HG03432 (cell line): ENCODE results near the gene NEDD9.
A peak's percentile ranks its signal among the peaks of the same experiment; 100 is the strongest.

Source experiments
- ATAC-seq: cut with Tn5 transposase; IDR thresholded peaks from one replicate; pipeline ENCODE4 v1.9.1; 2021; ENCODE audit warnings: mild to moderate bottlenecking, moderate library complexity; ENCODE audit not compliant: unreplicated experiment

NEDD9 gene

DNA sequence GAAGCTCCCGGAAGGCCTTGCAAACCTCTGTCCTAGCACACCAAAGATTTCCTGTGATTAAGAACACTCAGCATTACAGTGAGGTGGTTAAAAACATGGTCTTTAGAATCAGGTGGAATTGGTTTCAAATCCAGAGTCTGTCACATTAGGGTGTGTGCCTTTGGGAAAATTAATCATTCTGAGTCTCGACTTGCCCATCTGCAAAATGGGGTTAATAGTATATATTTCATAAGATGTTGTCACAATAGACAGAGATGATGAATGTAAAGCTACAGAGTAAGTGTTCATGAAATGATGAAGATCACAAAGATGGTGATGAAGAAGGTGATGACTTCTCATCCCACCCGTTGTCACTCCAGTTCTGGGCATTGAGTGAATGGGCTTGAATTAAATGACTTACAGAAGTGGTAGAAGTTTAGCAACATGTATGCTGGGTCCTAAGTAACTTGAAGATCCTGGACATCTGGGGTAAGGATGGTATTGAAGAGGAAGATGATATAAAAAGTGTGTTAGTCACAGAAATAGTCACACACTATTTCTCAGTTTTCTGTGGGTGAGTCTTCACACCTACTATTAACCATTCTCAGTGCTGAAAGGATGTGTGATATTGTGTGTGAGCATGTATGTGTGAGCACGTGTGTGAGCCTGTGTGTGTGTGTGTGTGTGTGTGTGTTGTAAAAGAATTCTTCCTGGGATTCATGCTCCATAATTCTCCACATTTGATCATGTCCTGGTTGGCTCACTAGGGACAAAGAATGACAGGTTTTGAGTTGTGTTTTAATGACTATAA lies 28.0 kb upstream of the NEDD9 start:
- ATAC-seq: no peak

DNA sequence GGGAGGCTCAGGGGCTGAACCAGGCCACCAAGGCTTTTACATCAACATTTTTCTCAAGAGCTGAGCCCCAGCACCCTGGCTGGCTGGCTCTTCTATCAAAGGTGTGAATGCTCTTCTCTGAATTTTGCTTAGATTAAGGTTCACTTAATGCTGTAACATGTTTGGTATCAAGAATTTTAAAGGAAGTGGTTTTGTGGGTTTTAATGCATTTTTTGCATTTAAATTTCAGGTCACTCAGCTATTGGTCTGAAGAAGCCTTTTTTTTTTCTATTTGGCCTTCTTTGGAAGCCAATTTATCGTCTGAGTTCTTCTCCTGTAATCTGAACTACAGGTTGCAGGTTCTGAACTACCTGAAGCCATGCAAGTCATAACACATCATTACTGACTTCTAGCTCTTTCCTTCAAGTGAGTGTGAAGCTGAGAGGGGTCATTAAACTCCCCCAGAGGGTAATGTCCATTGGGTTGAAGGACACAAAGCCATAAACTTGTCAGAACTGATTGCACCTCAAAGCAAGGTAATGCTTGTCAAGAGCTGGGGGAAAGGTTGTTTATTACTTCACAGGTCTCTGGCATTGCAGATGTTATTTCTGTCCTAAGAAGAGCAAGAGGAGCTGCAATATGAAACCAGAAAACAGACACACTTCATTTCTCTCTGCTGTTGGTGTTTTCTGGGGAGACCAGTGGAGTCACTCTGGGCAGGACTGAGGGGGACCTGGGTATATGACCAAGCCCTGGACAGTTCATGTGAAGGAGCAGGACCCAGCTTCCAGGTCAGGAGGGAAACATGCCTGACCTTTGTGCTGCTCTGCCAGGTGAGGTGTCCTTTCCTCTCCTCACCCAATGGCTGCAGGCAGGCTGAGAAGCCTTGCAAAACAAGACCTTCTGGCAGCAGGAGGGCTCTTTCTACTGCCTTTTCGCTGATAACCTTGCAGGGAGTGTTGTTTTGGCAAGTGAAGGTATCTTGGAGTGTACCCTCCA lies 26.1 kb upstream of the NEDD9 start:
- ATAC-seq: peak; percentile 67

DNA sequence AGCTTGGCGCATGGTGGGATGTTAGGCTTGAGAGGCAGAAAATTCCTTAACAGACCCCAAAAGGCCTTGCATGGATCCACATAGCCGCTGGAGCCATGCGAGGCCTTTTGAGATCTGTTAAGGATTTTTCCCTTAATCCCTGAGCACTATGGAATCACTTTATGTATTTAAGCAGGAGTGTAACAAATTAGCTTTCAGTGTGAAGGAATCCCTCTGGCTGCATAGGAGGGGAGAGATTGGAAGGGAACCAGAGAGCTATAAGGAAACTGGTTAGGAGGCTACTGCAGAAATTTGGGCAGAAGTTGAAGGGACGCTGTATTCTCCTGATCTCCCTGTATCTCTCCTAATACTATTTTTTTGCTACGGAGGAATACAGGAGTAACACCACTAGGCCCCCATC lies 23.1 kb upstream of the NEDD9 start:
- no peak for ATAC-seq

- no peak for ATAC-seq
These were observed 21.1 kb upstream of the NEDD9 start for GRCh38 chr6:11253594-11253993.

DNA sequence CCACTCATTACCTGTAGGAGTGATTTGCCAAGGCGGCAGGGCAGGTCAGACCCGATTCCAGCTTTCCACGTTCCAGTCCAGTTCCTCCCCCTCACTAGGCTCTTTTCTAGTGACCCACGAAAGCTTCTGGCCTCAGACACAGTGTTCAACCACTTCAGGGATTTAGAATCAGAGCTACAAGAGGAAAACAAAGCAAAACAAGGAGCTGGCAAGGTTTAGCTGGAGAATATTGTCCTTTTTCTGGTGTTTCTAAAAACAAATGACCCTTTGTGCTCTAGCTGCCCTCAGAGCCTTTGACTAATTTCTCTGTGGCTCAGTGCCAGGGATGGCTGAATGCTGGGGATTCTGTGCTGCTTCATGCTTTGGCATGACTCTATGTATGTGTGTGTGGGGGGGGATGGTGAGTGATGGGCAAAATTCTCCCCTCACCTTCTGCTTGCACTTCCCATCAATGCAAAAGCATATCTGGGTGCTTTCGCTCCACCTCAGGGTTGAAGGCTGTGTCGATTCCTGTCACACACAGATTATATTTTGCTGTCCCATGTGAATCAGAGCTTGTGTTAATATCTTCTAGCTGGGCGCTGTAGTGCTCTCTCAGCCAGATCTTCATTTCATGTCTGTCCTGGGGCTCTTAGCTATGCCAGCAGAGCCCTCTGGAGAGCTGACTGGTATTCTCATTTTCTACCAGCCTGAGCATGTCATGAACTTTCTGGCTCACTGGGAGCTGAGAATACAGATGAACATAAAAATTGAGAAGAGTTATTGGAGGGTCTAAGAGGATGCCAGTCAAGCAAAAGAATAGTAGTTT lies 19.3 kb upstream of the NEDD9 start:
- ATAC-seq: no peak

GRCh38 chr6:11250108-11250507 lies 17.6 kb upstream of the NEDD9 start:
- ATAC-seq: no peak

DNA sequence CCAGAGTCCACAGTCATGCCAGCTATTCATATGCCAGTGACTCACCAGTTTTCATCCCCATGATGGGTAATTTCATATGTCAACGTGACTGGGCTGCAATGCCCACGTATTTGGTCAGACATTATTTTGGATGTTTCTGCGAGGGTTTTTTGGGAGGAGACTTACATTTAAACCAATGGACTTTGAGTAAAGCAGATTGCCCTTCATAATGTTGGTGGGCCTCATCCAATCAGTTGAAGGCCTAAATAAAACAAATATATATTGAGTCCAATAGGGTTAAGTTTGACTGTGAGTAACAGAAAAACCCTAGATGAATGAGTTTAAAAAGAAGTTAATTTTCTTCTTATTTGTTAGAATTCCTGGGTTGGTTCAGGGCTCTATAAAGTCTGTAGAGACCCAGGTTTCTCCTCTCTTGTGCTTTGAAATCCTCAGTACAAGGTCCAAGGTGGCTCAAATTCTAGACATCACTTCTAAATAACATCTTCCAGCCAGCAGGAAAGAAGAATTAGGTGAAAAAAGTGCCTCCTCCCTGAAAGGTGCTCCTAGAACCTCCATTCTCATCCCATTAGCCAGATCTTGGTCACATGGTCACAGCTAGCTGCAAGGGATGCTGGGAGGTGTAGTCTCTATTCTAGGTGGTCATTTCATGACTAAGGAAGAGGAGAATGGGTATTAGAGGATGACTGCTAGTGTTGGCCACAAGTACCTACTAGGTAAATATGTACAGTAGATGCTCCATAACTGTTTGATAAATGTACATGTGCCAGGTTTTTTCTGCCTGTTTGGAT lies 16.7 kb upstream of the NEDD9 start:
- ATAC-seq: no peak

- no peak for ATAC-seq
These were observed 14.3 kb upstream of the NEDD9 start for GRCh38 chr6:11246722-11247121.

- no peak for ATAC-seq
These were observed 13.2 kb upstream of the NEDD9 start for GRCh38 chr6:11245381-11246256.

- ATAC-seq: no peak
These were observed 12.1 kb upstream of the NEDD9 start for GRCh38 chr6:11244387-11245126.

DNA sequence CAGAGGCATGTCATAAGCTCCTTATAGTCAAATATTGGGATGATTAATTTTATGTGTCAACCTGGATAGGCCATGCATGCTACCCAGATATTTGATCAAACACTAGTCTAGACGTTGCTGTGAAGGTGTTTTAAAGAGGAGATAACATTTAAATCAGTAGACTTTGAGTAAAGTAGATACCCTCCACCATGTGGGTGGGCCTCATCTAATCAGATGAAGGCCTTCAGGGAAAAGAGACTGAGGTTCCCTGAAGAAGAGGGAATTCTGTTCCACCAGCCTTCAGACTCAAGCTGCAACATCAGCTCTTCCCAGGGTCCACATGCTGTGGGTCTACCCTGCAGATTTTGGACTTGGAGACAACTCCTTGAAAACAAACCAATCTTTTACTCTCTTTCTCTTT lies 11.4 kb upstream of the NEDD9 start:
- ATAC-seq: no peak

DNA sequence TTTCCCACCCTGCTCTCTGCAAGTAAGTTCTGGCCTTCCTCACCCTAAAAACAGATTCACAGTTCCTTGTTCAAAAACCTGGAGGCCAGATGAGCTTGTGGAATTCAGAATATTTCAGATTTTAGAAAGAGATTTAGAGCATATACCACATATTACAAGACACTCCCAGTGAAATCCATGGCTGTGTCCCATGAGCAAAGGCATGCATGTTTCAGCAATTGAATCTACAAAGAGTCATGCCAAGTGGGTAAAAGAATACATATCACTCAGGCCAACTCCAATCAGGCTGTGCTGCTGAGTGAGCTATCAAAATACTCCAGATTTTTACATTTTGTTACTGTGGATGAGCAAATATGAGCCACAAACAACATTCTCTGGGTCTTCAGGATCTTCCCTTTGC lies 10.2 kb upstream of the NEDD9 start:
- no peak for ATAC-seq

DNA sequence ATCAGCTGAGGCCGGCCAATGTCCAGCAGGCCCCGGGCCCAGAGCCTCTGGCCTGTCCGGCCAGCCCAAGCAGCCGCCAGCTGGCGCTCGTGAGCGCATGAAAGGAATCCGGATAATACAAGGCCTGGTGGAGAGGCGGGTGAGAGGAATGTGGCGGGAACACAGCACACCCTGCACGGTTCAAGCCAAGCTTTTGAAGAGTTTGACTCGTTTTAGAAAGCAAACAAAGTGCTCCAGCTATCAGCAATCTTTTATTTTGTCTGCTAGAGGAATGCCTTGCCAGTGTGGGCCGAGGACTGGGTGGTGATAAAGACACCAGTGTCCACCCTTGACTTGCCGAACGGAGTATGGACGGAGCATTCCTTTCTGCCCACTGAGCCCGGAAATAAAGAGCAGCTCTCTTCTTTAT lies 9.3 kb upstream of the NEDD9 start:
- ATAC-seq: no peak

DNA sequence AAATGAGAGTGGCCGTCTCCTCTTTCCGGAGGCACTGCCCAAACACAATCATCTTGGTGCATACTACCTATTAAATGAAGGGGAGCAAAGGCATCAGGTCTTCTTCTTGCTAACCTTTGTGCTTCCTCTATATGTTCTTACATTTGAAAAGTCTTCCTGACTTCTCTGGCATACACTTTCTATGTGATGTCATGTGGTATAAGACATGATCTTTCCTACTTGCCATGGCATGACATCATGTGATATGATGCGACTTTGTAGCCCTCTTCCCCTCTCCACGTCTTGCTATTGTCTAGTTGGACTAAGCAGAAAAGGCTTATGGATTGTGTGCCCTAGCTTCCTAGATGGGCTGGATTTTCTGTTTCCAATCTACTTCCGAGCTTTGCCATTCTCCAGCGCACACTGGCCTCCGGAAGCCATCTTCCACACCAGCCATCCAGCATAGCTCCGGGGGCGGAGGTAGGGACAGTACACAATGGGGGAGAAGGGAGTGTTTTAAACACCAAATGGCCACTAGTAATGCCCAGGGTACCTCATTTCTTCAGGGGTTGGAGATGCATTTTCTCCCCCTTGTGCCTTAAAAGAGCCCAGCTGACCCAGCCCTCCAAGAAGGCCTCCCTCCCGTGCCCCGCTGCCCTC lies 8.8 kb upstream of the NEDD9 start:
- no peak for ATAC-seq

DNA sequence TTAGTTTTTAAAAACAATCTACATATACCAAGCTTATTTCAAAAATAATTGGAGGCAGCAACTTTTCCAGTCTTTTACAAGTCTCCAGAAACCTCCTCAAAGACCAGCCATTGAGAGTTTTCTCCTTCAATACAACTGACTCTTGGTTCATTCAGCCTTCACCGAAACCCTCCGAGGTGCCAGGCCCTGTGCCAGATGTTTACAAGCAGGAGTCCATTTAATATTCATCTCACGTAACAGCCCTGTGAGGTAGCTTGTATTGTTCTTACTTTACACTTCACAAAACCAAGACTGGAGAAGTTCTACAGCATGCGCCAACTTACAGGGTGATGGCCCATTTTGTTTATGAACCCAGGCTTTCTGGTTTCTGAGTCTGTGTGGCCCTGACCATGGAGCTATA lies 5.5 kb upstream of the NEDD9 start:
- ATAC-seq: no peak

GRCh38 chr6:11237428-11237827 lies 5.0 kb upstream of the NEDD9 start:
- no peak for ATAC-seq

- no peak for ATAC-seq
These were observed 4.4 kb upstream of the NEDD9 start for GRCh38 chr6:11236915-11237314.

GRCh38 chr6:11236076-11236750 lies 3.7 kb upstream of the NEDD9 start:
- ATAC-seq: peak; percentile 44
